HG02938 (cell line): Measurements from ENCODE around the gene ABCC4.
"Not testable (repeated sequence)": the region's sequence is repeated elsewhere in the genome, so short reads cannot be mapped to it uniquely, and the experiment has no call there.

Source experiments
- ATAC-seq: cut with Tn5 transposase; IDR thresholded peaks from one replicate; pipeline ENCODE4 v1.9.1; 2021; ENCODE audit warnings: mild to moderate bottlenecking, moderate library complexity; ENCODE audit not compliant: unreplicated experiment

Gene ABCC4

GRCh38 chr13:95298169-95298965 is 2.9 kb downstream of the ABCC4 start:
- no peak for ATAC-seq

- ATAC-seq = no peak
Measured at GRCh38 chr13:95296326-95296925, 4.8 kb downstream of the ABCC4 start.

GRCh38 chr13:95295026-95295425 is 6.2 kb downstream of the ABCC4 start:
- no peak for ATAC-seq

GRCh38 chr13:95292622-95293021 is 8.6 kb downstream of the ABCC4 start:
- no peak for ATAC-seq

- not testable (repeated sequence) for ATAC-seq
Measured at GRCh38 chr13:95289901-95290300, 11.3 kb downstream of the ABCC4 start.

GRCh38 chr13:95289020-95289444 is 12.2 kb downstream of the ABCC4 start:
- ATAC-seq = no peak

GRCh38 chr13:95284436-95284835 is 16.8 kb downstream of the ABCC4 start:
- no peak for ATAC-seq

GRCh38 chr13:95279016-95279415 is 22.2 kb downstream of the ABCC4 start:
- ATAC-seq = no peak

GRCh38 chr13:95276037-95276505 is 25.2 kb downstream of the ABCC4 start:
- ATAC-seq = no peak

GRCh38 chr13:95275322-95276036 is 25.8 kb downstream of the ABCC4 start:
- ATAC-seq = no peak

- not testable (repeated sequence) for ATAC-seq
Measured at GRCh38 chr13:95273592-95274132, 27.6 kb downstream of the ABCC4 start.

GRCh38 chr13:95272076-95272475 is 29.2 kb downstream of the ABCC4 start:
- ATAC-seq = not testable (repeated sequence)

- no peak for ATAC-seq
Measured at GRCh38 chr13:95269756-95270155, 31.5 kb downstream of the ABCC4 start.

GRCh38 chr13:95268343-95269065 is 32.7 kb downstream of the ABCC4 start:
- not testable (repeated sequence) for ATAC-seq

- ATAC-seq = no peak
Measured at GRCh38 chr13:95267662-95268342, 33.4 kb downstream of the ABCC4 start.

- ATAC-seq = no peak
Measured at GRCh38 chr13:95264225-95264624, 37.0 kb downstream of the ABCC4 start.

- no peak for ATAC-seq
Measured at GRCh38 chr13:95262837-95263384, 38.3 kb downstream of the ABCC4 start.

GRCh38 chr13:95261956-95262355 is 39.3 kb downstream of the ABCC4 start:
- ATAC-seq = no peak

GRCh38 chr13:95260031-95260525 is 41.2 kb downstream of the ABCC4 start:
- peak; percentile 46 for ATAC-seq
